Measurements from ENCODE around the gene AGMO.

- TF ChIP-seq, protein P1, sequence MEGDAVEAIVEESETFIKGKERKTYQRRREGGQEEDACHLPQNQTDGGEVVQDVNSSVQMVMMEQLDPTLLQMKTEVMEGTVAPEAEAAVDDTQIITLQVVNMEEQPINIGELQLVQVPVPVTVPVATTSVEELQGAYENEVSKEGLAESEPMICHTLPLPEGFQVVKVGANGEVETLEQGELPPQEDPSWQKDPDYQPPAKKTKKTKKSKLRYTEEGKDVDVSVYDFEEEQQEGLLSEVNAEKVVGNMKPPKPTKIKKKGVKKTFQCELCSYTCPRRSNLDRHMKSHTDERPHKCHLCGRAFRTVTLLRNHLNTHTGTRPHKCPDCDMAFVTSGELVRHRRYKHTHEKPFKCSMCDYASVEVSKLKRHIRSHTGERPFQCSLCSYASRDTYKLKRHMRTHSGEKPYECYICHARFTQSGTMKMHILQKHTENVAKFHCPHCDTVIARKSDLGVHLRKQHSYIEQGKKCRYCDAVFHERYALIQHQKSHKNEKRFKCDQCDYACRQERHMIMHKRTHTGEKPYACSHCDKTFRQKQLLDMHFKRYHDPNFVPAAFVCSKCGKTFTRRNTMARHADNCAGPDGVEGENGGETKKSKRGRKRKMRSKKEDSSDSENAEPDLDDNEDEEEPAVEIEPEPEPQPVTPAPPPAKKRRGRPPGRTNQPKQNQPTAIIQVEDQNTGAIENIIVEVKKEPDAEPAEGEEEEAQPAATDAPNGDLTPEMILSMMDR (optimal IDR thresholded peaks at IDR 0.05 in 1 of 3, IDR thresholded peaks at IDR 0.05 in 1 of 3, conservative IDR thresholded peaks at IDR 0.05 in 1 of 3; ENCODE audit: extremely low read depth in 1 of 3, insufficient read depth in 2 of 3, low read length in 3 of 3): no peak
- TF ChIP-seq EZH2 (IDR thresholded peaks at IDR 0.05; ENCODE audit: low read length): no peak
Measured at GRCh38 chr7:15228831-15229230, 333.0 kb downstream of the AGMO start.

All from keratinocyte (primary cell).